Activated naive CD4-positive, alpha-beta T cell treated with anti-CD3 and anti-CD28 coated beads for 36 hours (primary cell): Measurements from ENCODE around the gene TSPAN11. TPM values are rescaled to one million over a fixed set of nuclear protein-coding genes. Genes with fewer than 3 reads are reported as not detected.

ENCODE experiments used
- CTCF ChIA-PET: fragments of 350-600 bp; sonication (Branson Sonifier 250); formaldehyde crosslinking; loops from one replicate; lab custom pipeline; 2021; ENCODE audit warnings: antibody characterized with exemption; lab: Charles Lee
- DNase-seq: peaks from one replicate; pipeline ENCODE4 v3.0.0-alpha.2; 2020
- H3K27ac Mint-ChIP-seq: one replicate; pipeline ENCODE4 v1.8.0; 2021; ENCODE audit warnings: mild to moderate bottlenecking, mixed read lengths
- H3K27me3 Mint-ChIP-seq: one replicate; pipeline ENCODE4 v1.8.0; 2021; ENCODE audit warnings: low read depth, mixed read lengths
- H3K36me3 Mint-ChIP-seq: one replicate; pipeline ENCODE4 v1.8.0; 2021; ENCODE audit warnings: low read depth, mixed read lengths
- H3K4me1 Mint-ChIP-seq: one replicate; pipeline ENCODE4 v1.8.0; 2021; ENCODE audit warnings: low read depth, mixed read lengths
- H3K4me3 Mint-ChIP-seq: one replicate; pipeline ENCODE4 v1.8.0; 2021; ENCODE audit warnings: mild to moderate bottlenecking, moderate library complexity, mixed read lengths
- H3K9me3 Mint-ChIP-seq: one replicate; pipeline ENCODE4 v1.8.0; 2021; ENCODE audit warnings: mixed read lengths
- intact Hi-C: fragments of 100-400 bp; cut with micrococcal nuclease; formaldehyde crosslinking; loops from one replicate; pipeline ENCODE4 v1.15.1; 2023
- total RNA-seq, 2 experiments: library from RNA; stranded (reverse); gene quantifications; one replicate each; pipeline ENCODE4 v1.2.3, GENCODE V29; 2021

The TSPAN11 gene
- total RNA-seq, 2 experiments from 2014 or later: not detected

DNA sequence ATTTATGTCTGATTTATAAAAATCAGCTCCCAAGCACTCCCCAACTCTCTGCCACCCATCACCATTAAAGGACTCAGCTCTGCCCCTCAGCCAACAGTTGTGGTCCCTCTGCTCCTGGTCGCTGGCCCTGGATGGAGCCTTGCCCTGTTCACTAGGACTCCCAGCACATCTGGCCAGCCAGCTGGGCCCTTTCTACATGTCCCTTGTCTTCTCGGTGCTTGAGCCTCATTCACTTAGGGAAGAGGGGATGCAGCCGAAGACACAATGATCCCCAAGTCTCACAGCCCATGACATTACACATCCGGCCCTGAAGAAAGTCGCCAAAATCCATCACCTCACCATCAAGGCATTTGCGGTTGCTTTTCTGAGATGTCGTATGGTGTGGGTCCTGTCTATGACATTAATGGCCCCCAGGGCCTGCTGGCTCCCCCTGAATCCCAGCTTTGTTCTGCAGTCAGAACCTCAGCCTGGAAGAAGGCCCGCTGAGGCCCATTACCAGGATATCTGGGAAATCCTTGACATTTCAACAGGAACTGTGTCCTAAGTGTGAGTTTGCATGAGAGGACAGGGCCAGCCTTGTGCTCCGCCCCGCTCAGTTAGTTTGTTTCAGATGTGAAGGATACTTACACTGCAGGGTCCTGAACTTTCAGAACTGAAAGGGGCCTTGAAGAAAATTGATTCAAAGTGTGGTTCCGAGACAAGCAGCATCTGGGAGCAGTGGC, 19.1 kb downstream of the TSPAN11 start:
- Mint-ChIP-seq H3K27me3 (peaks cover 8% of the 10 kb centered on the region), H3K27ac (no peak overlapping the region), H3K4me3 (no peak overlapping the region), H3K36me3 (no peaks in the 10 kb centered on the region), H3K4me1 (no peaks in the 10 kb centered on the region), H3K9me3 (no peaks in the 10 kb centered on the region)
- CTCF ChIA-PET: no interaction called here
- DNase-seq: no peak
- intact Hi-C loops: no loop called here

DNA sequence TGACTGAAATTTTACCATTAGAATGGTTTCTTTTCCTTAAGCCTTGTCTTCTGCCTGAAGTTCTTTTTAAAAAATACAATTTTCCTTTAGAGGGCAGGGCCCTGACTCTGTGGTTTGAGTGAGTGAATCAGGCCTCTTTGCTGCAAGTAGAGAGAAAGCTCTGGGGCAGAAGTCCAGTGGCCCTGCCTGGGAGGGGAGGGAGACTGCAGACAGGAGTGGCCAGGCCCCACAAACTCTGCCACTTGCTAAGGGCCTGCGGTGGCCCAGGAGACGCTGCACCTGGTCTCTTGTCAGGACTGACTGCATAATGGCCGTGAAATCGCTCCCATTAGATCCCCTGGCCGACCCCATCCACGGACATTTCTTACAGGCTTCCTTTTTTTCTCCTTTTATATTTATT, 25.5 kb downstream of the TSPAN11 start:
- no peaks in the 10 kb centered on the region for H3K4me1 Mint-ChIP-seq
- no peaks in the 10 kb centered on the region for H3K36me3 Mint-ChIP-seq
- CTCF ChIA-PET: no interaction called here
- peaks cover 8% of the 10 kb centered on the region for H3K27me3 Mint-ChIP-seq
- no peaks in the 10 kb centered on the region for H3K9me3 Mint-ChIP-seq
- H3K27ac Mint-ChIP-seq: no peak overlapping the region
- DNase-seq: no peak
- intact Hi-C loops: no loop called here
- no peak overlapping the region for H3K4me3 Mint-ChIP-seq

GRCh38 chr12:30953257-30953656, 26.7 kb downstream of the TSPAN11 start:
- no peaks in the 10 kb centered on the region for H3K4me1 Mint-ChIP-seq
- H3K27me3 Mint-ChIP-seq: peaks cover 4% of the 10 kb centered on the region
- H3K36me3 Mint-ChIP-seq: no peaks in the 10 kb centered on the region
- CTCF ChIA-PET: interaction anchor here (0.6 kb wide), 1 partner anchor 35 kb away, joined by 4 read pairs; no protein-coding TSS in a partner anchor
- intact Hi-C loops: no loop called here
- H3K9me3 Mint-ChIP-seq: no peaks in the 10 kb centered on the region
- no peak for DNase-seq
- H3K4me3 Mint-ChIP-seq: no peak overlapping the region
- no peak overlapping the region for H3K27ac Mint-ChIP-seq

DNA sequence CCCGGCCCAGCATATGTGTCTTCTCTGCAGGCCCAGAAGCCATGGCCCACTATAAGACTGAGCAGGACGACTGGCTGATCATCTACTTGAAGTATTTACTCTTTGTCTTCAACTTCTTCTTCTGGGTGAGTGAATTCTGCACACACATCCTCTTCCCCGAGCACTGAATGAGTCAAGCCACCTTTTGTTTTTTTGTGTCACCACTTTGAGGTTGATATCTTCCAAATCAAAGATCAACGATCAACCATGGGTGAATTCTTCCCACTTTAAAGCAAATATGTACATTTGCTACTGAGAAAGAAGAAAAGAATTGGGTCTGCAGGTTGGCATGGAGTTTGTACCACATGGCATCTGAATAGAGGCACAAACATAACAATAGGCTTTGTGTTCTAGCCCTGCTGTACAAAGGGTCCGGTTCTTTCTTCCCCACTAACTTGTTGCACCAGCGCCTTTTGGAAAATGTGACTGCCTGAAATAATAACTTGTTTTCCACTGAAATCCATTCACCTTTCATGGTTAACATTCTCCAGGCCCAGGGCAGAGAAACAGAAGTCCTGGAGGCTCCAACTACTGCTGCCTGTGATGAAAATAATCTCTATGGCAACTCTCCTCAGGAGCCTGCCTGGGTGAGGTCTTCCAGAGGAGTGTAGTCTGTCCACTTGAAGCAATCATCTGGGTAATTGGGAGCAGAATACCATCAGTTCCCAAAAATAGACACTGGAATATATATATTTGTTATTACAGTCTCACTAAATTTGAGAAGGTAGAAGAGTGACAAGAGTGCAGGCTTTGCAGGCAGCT, 27.6 kb downstream of the TSPAN11 start:
- Mint-ChIP-seq H3K4me1 (no peaks in the 10 kb centered on the region), H3K27me3 (peaks cover 4% of the 10 kb centered on the region), H3K4me3 (no peak overlapping the region), H3K36me3 (no peaks in the 10 kb centered on the region), H3K27ac (no peak overlapping the region), H3K9me3 (no peaks in the 10 kb centered on the region)
- intact Hi-C loops: no loop called here
- CTCF ChIA-PET: no interaction called here
- DNase-seq: no peak

- DNase-seq: no peak
- CTCF ChIA-PET: no interaction called here
These were observed 28.7 kb downstream of the TSPAN11 start for GRCh38 chr12:30955214-30955613.

GRCh38 chr12:30959110-30959710, 32.7 kb downstream of the TSPAN11 start:
- Mint-ChIP-seq H3K4me1 (no peaks in the 10 kb centered on the region), H3K36me3 (no peaks in the 10 kb centered on the region), H3K9me3 (no peaks in the 10 kb centered on the region), H3K27ac (no peak overlapping the region), H3K4me3 (no peak overlapping the region), H3K27me3 (no peaks in the 10 kb centered on the region)
- CTCF ChIA-PET: no interaction called here
- DNase-seq: no peak
- intact Hi-C loops: no loop called here

More at GRCh38 chr12:30955214-30955613, 28.7 kb downstream of the TSPAN11 start:
- intact Hi-C loops: no loop called here
- no peaks in the 10 kb centered on the region for H3K27me3 Mint-ChIP-seq
- H3K4me1 Mint-ChIP-seq: no peaks in the 10 kb centered on the region
- no peaks in the 10 kb centered on the region for H3K9me3 Mint-ChIP-seq
- H3K27ac Mint-ChIP-seq: no peak overlapping the region
- no peak overlapping the region for H3K4me3 Mint-ChIP-seq
- H3K36me3 Mint-ChIP-seq: no peaks in the 10 kb centered on the region

DNA sequence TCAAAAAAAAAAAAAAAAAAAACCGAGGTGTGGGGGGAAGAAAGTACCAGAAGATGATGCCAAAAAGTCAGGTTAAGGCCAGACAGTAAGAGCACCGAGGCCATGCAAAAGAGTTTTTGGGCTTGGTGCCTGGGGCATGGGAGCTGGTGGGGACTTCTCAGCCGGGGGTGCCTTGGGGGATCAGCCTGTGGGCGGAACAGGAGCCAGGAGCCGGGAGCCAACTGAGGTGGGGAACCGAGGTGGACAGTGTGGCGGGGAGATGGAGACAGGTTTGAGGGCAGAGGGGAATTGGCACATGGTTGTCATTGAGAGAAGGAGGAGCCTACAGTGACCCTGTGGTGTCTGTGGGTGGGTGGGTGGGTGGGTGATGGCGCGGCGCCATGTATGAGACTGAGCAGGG, 33.2 kb downstream of the TSPAN11 start:
- Mint-ChIP-seq H3K27me3 (peaks cover 2% of the 10 kb centered on the region), H3K27ac (no peak overlapping the region), H3K4me3 (no peak overlapping the region), H3K36me3 (no peaks in the 10 kb centered on the region), H3K9me3 (no peaks in the 10 kb centered on the region), H3K4me1 (no peaks in the 10 kb centered on the region)
- CTCF ChIA-PET: no interaction called here
- no peak for DNase-seq
- intact Hi-C loops: no loop called here

DNA sequence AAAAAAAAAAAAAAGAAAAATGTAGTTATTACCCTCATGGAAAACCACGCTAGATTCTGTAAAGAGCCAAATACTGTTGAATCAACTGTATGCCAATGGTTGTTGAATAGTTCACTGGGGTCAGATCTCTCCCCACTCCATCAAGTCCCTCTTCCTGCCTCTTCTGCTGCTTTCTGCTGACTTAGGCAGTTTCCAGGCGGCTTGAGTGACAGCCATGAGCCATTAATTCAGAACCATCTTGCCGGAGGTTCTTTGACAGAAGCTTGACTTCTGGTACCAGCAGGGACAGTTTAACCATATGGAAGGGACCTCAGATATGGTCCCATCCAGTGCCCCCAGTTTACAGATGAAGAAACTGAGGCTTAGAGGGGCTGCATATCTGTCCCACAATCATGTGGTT, 34.5 kb downstream of the TSPAN11 start:
- Mint-ChIP-seq H3K36me3 (no peaks in the 10 kb centered on the region), H3K27me3 (peaks cover 2% of the 10 kb centered on the region), H3K4me3 (no peak overlapping the region), H3K4me1 (no peaks in the 10 kb centered on the region), H3K27ac (no peak overlapping the region), H3K9me3 (no peaks in the 10 kb centered on the region)
- intact Hi-C loops: no loop called here
- no peak for DNase-seq
- CTCF ChIA-PET: no interaction called here

- H3K9me3 Mint-ChIP-seq: no peaks in the 10 kb centered on the region
- H3K36me3 Mint-ChIP-seq: no peaks in the 10 kb centered on the region
- intact Hi-C loops: no loop called here
- CTCF ChIA-PET: no interaction called here
- peaks cover 2% of the 10 kb centered on the region for H3K27me3 Mint-ChIP-seq
- DNase-seq: no peak
- H3K4me3 Mint-ChIP-seq: no peak overlapping the region
- no peak overlapping the region for H3K27ac Mint-ChIP-seq
- H3K4me1 Mint-ChIP-seq: no peaks in the 10 kb centered on the region
These were observed 35.5 kb downstream of the TSPAN11 start for GRCh38 chr12:30962047-30962446.

DNA sequence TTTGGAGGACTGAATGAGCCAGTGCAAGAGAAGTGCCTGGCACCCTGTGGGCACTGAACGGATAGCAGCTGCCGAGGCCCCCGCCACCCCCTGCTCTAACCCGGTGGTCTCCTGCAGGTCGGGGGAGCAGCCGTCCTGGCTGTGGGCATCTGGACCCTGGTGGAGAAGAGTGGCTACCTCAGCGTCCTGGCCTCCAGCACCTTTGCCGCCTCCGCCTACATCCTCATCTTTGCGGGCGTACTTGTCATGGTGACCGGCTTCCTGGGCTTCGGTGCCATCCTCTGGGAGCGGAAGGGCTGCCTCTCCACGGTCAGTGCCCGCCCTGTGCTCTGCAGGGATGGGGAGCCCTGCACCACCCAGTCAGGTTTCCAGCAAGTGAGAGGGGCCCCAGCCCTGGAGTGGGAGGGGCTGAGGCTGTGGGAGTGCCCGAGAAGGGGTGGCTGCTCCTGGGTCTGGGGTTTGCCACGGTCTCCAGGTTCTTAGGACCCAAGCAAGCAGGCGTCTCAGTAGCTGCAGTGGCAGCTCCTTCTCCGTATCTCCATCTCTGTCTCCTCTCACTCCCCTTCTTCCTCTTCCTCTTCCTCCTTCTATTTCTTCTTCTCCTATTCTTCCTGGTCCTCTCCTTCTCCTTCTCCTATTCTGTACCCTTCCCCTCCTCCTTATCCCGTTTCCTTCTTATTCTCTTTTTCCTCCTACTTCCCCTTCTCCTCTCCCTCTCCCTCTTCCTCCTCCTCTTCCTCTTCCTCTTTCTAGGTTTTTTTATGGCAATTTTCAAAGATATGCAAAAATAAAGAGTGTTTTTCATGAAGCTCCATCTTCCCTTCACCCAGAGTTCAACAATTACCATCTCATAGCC, 37.4 kb downstream of the TSPAN11 start:
- H3K9me3 Mint-ChIP-seq: no peaks in the 10 kb centered on the region
- H3K27me3 Mint-ChIP-seq: peaks cover 2% of the 10 kb centered on the region
- intact Hi-C loops: no loop called here

DNA sequence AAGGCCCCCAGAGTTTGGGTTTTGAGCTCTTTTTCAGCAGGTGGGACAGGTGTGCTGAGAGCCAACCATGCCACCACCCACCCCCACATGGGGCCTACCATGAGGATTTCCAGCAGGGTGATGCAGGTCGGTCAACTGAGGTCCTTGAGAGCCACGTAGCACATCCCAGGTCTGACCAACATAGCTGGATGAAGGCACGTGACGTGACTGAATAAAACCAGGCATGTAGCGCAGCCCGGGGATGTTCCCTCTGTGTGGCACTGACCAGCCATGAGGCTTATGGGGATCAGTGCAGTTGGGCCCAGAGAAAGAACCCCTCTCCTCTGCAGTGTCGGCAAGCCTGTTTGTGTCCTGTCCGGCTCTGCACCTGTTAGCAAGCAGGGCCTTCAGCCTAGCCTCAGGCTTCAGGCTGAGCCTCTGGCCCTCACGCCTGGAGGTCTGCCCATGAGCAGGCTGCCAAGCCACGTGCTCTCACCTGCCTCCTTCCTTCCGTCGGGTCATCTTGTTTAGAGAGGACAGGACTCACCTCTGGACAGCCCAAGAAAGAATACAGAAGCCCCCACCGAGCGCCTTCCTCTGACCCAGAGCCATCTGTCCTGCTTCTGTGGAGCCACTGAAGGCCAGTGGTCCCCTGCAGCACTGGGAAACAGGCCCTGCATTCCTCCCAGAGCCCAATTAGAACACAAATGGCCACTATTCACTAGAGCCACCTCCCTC, 38.5 kb downstream of the TSPAN11 start:
- H3K27me3 Mint-ChIP-seq: peaks cover 4% of the 10 kb centered on the region
- no peaks in the 10 kb centered on the region for H3K4me1 Mint-ChIP-seq
- H3K4me3 Mint-ChIP-seq: no peak overlapping the region
- CTCF ChIA-PET: no interaction called here
- H3K36me3 Mint-ChIP-seq: no peaks in the 10 kb centered on the region
- intact Hi-C loops: no loop called here
- no peak overlapping the region for H3K27ac Mint-ChIP-seq
- H3K9me3 Mint-ChIP-seq: no peaks in the 10 kb centered on the region
- DNase-seq: no peak

More for the DNA sequence above, 37.4 kb downstream of the TSPAN11 start:
- no peaks in the 10 kb centered on the region for H3K4me1 Mint-ChIP-seq
- no peaks in the 10 kb centered on the region for H3K36me3 Mint-ChIP-seq
- no peak overlapping the region for H3K4me3 Mint-ChIP-seq
- no peak overlapping the region for H3K27ac Mint-ChIP-seq
- CTCF ChIA-PET: no interaction called here
- no peak for DNase-seq
